ENCODE data around the gene U2AF2.
A peak's percentile ranks its signal among the peaks of the same experiment; 100 is the strongest.

DNA sequence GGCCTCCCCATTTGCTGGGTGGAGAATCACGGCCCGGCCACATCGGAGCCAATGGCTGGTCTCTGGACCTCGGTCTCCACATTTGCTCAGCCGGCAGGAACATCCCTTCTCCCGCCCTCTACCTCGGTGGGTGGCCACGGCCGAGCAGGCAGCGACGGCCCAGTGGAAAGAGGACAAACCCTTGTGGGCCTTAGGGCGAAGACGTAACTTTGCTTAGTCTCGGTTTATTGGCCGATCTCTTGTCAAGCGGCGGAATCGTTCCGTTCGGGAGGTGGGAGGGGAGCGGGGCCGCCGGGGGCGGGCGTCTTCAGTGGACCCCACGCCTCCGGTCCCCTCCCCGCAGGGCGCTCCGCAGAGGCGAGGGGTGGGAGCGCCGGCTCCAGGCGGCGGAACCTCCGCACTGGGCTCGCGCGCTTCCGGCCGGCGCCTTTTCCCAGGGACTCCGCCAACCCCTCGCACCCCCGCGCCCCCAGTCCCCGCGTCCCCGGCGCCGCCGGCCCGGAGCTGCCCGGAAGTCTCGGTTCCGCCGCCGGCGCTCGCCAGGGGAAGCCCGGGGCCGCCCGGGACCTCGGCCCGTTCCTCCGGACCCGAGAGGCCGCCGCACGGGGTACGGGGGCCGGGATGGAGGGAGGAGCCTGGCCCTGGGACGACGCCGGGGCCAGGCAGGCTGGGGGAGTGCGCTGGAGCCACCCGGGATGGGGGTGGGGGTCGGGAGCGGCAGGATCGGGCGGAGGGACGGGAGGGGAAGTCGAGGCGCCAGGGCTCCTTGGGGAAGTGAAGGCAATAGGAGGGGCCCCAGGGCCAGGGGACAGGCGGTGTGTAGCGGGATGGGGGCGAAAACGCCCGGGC, 14.0 kb upstream of the U2AF2 start, which contains the start of gene ZNF580:
- TF ChIP-seq CTCF (IDR thresholded peaks at IDR 0.05) (no peak), POLR2A (IDR thresholded peaks at IDR 0.05) (peak in 1 of 2 donors; percentile 9)
